ENCODE results near the gene ZHX3. TPM values are rescaled to one million over a fixed set of nuclear protein-coding genes. Genes with fewer than 3 reads are reported as not detected.

Gene ZHX3
- total and polyA plus RNA-seq, 10 of the 15 experiments (the other 5 are each of a cell fraction or from before 2014, with no cell fraction given) = 1.3 to 14.0 (median 5.0) TPM

DNA sequence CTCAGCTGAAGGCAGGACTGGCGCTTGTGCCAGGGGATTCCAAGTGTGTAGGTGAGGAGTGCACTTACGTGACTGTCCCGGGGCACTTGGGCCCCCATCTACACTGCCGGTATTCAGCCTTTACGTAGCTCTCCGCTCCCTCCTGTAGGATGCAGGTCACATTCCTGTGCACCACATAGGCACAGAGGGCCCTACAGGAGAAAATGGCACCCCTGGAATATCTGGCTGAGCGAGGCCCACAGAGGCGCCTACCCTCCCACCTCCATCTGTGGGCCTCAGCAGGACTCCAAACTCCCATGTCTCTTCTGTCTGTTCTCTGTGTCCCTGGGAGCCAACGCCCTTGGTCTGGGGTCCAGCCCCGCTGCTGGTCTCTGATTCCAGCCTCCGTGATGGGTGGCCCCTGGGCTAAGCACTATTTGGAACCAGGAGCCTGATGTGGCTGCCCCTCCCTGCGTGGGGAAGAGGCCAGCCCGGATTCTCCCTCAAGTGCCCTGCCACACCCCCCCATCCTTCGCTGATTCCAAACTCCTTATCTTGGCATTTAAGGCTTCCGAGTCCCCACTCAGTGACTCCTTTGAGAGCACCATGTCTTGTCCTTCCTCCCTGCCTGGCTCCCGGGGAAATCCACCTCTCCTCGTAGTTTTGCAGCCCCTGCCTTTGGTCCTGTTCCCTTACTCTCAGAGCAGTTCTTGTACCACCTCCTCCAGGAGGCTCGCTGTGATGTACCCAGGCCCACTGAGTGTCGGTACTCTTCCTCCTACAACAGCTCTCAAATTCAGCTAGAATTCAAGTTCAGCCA lies 47.6 kb upstream of the ZHX3 start (continued):
- TF ChIP-seq, protein P1, sequence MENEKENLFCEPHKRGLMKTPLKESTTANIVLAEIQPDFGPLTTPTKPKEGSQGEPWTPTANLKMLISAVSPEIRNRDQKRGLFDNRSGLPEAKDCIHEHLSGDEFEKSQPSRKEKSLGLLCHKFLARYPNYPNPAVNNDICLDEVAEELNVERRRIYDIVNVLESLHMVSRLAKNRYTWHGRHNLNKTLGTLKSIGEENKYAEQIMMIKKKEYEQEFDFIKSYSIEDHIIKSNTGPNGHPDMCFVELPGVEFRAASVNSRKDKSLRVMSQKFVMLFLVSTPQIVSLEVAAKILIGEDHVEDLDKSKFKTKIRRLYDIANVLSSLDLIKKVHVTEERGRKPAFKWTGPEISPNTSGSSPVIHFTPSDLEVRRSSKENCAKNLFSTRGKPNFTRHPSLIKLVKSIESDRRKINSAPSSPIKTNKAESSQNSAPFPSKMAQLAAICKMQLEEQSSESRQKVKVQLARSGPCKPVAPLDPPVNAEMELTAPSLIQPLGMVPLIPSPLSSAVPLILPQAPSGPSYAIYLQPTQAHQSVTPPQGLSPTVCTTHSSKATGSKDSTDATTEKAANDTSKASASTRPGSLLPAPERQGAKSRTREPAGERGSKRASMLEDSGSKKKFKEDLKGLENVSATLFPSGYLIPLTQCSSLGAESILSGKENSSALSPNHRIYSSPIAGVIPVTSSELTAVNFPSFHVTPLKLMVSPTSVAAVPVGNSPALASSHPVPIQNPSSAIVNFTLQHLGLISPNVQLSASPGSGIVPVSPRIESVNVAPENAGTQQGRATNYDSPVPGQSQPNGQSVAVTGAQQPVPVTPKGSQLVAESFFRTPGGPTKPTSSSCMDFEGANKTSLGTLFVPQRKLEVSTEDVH (IDR thresholded peaks at IDR 0.05; ENCODE audit: low read depth, partially characterized antibody) = no peak
- TF ChIP-seq, protein P2, sequence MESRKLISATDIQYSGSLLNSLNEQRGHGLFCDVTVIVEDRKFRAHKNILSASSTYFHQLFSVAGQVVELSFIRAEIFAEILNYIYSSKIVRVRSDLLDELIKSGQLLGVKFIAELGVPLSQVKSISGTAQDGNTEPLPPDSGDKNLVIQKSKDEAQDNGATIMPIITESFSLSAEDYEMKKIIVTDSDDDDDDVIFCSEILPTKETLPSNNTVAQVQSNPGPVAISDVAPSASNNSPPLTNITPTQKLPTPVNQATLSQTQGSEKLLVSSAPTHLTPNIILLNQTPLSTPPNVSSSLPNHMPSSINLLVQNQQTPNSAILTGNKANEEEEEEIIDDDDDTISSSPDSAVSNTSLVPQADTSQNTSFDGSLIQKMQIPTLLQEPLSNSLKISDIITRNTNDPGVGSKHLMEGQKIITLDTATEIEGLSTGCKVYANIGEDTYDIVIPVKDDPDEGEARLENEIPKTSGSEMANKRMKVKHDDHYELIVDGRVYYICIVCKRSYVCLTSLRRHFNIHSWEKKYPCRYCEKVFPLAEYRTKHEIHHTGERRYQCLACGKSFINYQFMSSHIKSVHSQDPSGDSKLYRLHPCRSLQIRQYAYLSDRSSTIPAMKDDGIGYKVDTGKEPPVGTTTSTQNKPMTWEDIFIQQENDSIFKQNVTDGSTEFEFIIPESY (IDR thresholded peaks at IDR 0.05) = no peak
- TF ChIP-seq POU2F2 (IDR thresholded peaks at IDR 0.05; ENCODE audit: borderline replicate concordance, low read depth, low read length) (no peak), TCF12 (IDR thresholded peaks at IDR 0.05; ENCODE audit: low read depth, low read length) (no peak), STAT1 (conservative IDR thresholded peaks at IDR 0.05) (no peak)

DNA sequence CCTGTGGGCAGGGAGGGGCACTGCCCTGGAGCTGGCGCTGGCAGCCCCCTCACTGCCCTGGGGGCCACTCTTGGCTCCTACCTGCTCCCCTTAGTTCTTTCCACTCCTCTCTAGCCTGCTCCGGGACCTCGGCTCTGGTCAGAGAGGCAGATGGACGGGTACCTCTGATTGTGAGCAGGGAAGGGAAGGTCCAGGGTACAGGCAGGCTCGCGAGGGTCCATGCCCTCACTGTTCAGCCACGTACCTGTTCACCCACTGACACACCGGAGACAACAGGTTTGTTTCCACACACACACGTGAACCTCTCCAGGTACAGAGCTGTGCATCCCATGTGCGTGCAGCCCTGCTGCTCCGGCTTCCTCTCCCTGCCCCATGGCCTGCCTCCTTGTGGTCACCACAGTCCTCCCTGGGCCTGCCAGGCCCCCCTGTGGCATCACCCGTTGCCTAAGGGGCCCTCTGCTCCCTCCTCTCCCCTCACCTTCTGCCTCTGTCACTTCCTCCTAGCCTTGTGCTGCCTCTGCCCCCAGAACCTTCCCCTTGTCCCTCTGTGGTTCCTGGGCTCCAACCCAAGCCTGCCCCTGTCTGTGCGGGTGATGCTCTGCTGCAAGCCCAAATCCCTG lies 46.8 kb upstream of the ZHX3 start:
- no peak for TF ChIP-seq CBFB (IDR thresholded peaks at IDR 0.05; ENCODE audit: low read depth)
- no peak for TF ChIP-seq EGR1 (IDR thresholded peaks at IDR 0.05; ENCODE audit: borderline replicate concordance in 1 of 2, low read depth in 2 of 2, low read length in 2 of 2)
- in situ Hi-C loops (cut with MboI) = no loop called here
- Histone ChIP-seq H3K4me1 (ENCODE audit: control insufficient read depth, insufficient read depth, low read length) (peaks cover 3% of the 10 kb centered on the region; the same call in 1 of the 2 replicates), H3K4me3 (no peak overlapping the region), H3K79me2 (ENCODE audit: control insufficient read depth, insufficient read depth, low read length) (no peaks in the 10 kb centered on the region), H3K9ac (ENCODE audit: control insufficient read depth, insufficient read depth, low read length) (no peak overlapping the region), H3K9me3 (replicated peaks; ENCODE audit: control insufficient read depth, insufficient read depth, low read length) (no peaks in the 10 kb centered on the region), H3K27ac (ENCODE audit: control insufficient read depth, insufficient read depth) (no peak overlapping the region), H3K4me2 (ENCODE audit: control insufficient read depth, insufficient read depth) (no peak overlapping the region), H3K27me3 (replicated peaks in 1 of 2; ENCODE audit: control insufficient read depth in 2 of 2, insufficient read depth in 2 of 2, low read length in 1 of 2) (peaks cover 0 to 15% of the 10 kb centered on the region in 2 experiments), H2AFZ (ENCODE audit: control insufficient read depth, low read depth, low read length) (no peak overlapping the region), H3K36me3 (ENCODE audit: control insufficient read depth in 2 of 2, insufficient read depth in 2 of 2, low read length in 1 of 2) (no peaks in the 10 kb centered on the region), H4K20me1 (ENCODE audit: control insufficient read depth, insufficient read depth) (no peaks in the 10 kb centered on the region)
- intact Hi-C loops (cut with micrococcal nuclease; ENCODE audit: unreplicated experiment) = no loop called here
- no peak for ATAC-seq
- ChIA-PET CTCF (no interaction called here), RAD21 (ENCODE audit: unreplicated experiment) (no interaction called here), SMC1A (ENCODE audit: uncharacterized antibody, unreplicated experiment) (no interaction called here), POLR2A (no interaction called here)
- no peak for FAIRE-seq
- 43% methylated on average over 12 of the region's 13 CpGs for WGBS (ENCODE audit: insufficient coverage, insufficient replicate concordance, low lambda C conversion rate, missing lambda C conversion rate)
- no TSS peak for BruUV-seq (replicated peaks)
- no peak for DNase-seq (ENCODE audit: low read depth, low spot score)
